Vein endothelial cell (primary cell): ENCODE data around the gene BSN. TPM values are rescaled to one million over a fixed set of nuclear protein-coding genes. Genes with fewer than 3 reads are reported as not detected.

ENCODE experiments used
- small RNA-seq: library from RNA; depleted of rRNA; stranded (forward); fragments of <200 nt; gene quantifications from one replicate; pipeline ENCODE3, GENCODE V24; 2012
- total RNA-seq: library from RNA; depleted of rRNA; stranded (reverse); fragments of >200 nt; gene quantifications from 2 replicates; pipeline ENCODE4 v1.2.3, GENCODE V29; 2012

The BSN gene, protein sequence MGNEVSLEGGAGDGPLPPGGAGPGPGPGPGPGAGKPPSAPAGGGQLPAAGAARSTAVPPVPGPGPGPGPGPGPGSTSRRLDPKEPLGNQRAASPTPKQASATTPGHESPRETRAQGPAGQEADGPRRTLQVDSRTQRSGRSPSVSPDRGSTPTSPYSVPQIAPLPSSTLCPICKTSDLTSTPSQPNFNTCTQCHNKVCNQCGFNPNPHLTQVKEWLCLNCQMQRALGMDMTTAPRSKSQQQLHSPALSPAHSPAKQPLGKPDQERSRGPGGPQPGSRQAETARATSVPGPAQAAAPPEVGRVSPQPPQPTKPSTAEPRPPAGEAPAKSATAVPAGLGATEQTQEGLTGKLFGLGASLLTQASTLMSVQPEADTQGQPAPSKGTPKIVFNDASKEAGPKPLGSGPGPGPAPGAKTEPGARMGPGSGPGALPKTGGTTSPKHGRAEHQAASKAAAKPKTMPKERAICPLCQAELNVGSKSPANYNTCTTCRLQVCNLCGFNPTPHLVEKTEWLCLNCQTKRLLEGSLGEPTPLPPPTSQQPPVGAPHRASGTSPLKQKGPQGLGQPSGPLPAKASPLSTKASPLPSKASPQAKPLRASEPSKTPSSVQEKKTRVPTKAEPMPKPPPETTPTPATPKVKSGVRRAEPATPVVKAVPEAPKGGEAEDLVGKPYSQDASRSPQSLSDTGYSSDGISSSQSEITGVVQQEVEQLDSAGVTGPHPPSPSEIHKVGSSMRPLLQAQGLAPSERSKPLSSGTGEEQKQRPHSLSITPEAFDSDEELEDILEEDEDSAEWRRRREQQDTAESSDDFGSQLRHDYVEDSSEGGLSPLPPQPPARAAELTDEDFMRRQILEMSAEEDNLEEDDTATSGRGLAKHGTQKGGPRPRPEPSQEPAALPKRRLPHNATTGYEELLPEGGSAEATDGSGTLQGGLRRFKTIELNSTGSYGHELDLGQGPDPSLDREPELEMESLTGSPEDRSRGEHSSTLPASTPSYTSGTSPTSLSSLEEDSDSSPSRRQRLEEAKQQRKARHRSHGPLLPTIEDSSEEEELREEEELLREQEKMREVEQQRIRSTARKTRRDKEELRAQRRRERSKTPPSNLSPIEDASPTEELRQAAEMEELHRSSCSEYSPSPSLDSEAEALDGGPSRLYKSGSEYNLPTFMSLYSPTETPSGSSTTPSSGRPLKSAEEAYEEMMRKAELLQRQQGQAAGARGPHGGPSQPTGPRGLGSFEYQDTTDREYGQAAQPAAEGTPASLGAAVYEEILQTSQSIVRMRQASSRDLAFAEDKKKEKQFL (N-terminal part only)
- 0.19 and 0.65 TPM in 2 replicates for total RNA-seq

DNA sequence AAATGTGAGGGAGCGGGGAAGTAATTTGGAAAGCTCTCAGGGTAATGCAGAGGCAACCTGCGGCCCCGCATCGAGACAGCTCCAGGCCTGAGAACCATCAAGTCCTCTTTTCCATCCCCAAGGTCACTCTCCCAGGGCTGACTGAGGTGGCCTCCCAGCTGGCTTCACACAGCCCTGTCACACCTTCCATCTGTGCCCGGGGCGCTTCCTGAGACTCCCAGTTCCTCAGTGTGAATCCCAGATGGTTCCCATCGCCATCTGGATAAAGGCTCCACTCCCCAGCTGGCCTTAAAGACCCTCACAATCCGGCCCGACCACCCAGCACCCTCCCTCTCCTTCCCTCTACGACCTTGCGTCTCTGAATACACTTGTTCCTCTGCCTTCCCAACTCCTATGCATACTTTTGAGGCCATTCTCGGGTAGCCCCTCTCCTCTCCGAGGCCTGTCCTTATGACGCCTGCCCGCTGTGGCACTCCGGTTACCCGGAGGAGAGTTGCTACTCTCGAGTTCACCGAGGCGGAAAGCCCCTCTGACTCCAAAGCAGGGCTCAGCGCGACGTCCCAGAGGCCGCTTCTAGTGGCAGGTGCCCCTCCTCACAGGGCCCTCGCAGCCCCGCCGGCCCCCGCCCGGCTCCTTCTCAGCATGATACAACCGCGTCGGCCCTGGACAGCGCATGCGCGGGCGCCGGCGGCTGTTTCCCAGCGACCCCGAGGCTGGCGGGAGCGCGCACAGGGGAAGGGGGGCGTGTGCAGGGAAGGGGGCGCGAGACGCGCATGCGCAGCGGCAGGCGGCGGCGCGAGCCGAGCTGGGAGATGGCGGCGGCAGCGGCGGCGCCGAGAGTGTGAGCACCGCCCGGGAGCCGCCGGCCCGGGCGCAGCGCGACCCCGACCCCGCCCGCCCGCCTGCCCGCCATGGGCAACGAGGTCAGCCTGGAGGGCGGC, at the start of gene BSN:
Gene BSN (plus strand): TSS at position 786 of the 941 bp plus-strand sequence. CDS start 126 bp downstream, at position 912.

DNA sequence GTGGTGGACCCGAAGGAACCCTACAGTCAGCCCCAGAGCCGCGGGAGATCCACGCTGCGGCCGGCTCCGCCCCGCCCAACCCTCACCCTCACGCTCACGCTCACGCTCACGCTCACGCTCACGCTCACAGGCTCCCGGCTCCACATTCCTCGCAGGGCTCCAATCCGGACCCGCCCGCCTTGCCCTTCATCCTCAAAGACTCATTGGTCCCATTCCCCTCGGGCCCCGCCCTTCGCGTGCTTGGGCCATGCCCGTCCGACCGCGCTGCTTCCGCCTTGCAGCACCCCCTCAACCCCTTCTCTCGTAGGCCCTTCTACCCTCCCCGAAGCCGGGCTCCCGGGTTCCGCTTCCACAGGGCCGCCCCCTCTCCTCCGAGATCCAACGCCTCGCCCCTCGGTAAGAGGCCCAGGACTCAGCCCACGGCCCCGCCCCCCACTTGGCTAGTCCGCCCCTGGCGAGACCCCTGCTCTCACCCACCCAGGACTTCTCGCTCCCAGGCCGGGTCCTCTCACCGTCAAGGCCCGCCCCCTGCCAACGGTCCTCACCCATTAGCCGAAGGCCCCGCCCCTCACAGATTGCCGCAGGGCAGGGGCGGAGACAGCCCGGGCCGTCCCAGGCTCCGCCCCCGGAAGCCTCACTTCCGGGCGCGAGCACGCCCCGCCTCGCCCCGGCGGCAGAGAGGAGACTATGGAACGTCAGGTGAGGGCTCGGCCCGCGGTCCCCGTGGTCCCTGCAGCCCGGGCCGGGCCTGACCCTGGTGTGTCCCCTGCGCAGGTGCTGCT, 119.6 kb downstream of the BSN start, which contains the start of gene APEH:
Gene APEH (plus strand): TSS at position 637 of the 782 bp plus-strand sequence. CDS start 51 bp downstream, at position 688.

DNA sequence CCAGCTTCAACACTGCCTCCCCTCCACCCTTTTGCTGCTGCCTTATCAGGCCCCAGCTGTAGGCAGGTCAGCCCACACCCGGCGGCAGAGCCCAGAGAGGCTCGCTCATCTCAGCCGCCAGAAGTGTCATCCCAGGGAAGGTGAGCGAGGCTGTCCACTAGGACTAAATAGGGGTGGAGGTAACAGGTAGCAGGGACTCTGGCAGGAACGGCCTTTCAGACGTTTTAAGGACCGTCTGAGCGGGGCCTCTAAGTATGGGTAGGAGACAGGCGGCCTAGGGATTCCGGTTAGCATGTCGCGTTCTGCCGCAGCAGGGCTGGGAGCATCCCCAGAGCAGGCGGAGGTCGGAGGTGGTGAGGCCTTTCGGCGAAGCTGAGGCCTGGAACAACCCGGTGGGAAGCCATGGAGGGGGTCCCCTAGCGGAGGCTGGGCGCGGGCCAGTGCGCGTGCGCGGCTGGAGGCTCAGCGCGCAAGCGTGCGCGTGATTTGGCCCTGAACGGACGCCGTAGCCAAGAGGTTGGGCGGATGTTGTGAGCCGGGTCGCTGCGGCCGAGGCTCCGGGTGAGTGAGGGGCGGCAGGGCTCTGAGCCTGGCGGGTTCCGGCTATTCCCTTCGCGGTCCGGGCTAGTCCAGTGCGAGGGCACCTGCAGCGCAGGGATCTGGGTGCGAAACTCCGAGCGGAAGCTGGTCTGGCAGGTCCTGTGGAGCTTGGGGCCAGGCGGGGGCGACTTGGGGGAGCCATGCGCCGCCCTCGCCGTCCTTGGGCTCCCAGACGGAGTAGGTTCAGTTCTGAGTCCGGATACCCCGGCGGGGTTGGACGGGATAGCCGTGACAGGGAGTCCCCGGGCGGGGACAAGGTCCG, 135.0 kb downstream of the BSN start, which contains the start of the genes MST1 and RNF123:
Gene MST1 (minus strand): TSS at position 429 of the 862 bp plus-strand sequence. CDS start 783 bp downstream, outside the sequence.
Gene RNF123 (plus strand): TSS at position 512 of the 862 bp plus-strand sequence. CDS start 1,609 bp downstream, outside the sequence.

GRCh38 chr3:49719214-49719884, 165.1 kb downstream of the BSN start, which contains the start of gene AMIGO3:
Gene AMIGO3 (minus strand): TSS chr3:49719684. CDS start chr3:49719465, 219 bp downstream.

Small RNA genes lying within 50 kb of the gene (small RNA-seq; reads per million reads assigned to genes)
- not detected for gene AMIGO3

Other genes with a start within 250 kb of the BSN start
- 25.2 and 27.6 TPM in 2 replicates for gene USP4, start 214.4 kb upstream of the BSN start, total RNA-seq
- gene GPX1, start 196.1 kb upstream of the BSN start, total RNA-seq = 353 and 398 TPM in 2 replicates
- gene RHOA, start 142.5 kb upstream of the BSN start, total RNA-seq = 712 and 751 TPM in 2 replicates
- 14.4 and 22.1 TPM in 2 replicates for gene TCTA, start 142.1 kb upstream of the BSN start, total RNA-seq
- 0.67 and 1.3 TPM in 2 replicates for gene AMT, start 132.0 kb upstream of the BSN start, total RNA-seq
- 4.9 and 8.2 TPM in 2 replicates for gene NICN1, start 125.2 kb upstream of the BSN start, total RNA-seq
- gene DAG1, start 84.2 kb upstream of the BSN start, total RNA-seq = 57.5 and 68.9 TPM in 2 replicates
- gene APEH, start 119.9 kb downstream of the BSN start, total RNA-seq = 75.8 and 78.4 TPM in 2 replicates
- 2.6 and 3.9 TPM in 2 replicates for gene MST1, start 135.0 kb downstream of the BSN start, total RNA-seq
- gene RNF123, start 135.1 kb downstream of the BSN start, total RNA-seq = 29.5 and 35.9 TPM in 2 replicates
- 0.76 and 0.98 TPM in 2 replicates for gene AMIGO3, start 165.2 kb downstream of the BSN start, total RNA-seq
- 33.6 and 40.0 TPM in 2 replicates for gene GMPPB, start 169.5 kb downstream of the BSN start, total RNA-seq
- 60.8 and 67.4 TPM in 2 replicates for gene IP6K1, start 232.1 kb downstream of the BSN start, total RNA-seq
- gene CDHR4, start 245.4 kb downstream of the BSN start, total RNA-seq = not detected in 2 replicates
- 9.6 and 15.4 TPM in 2 replicates for gene INKA1, start 248.8 kb downstream of the BSN start, total RNA-seq